Psoas muscle (tissue), 8 donors: ENCODE measurements around the gene DDIT4. TPM values are rescaled to one million over a fixed set of nuclear protein-coding genes. Genes with fewer than 3 reads are reported as not detected.
A peak's percentile ranks its signal among the peaks of the same experiment; 100 is the strongest.
"Not testable (repeated sequence)": the region's sequence is repeated elsewhere in the genome, so short reads cannot be mapped to it uniquely, and the experiment has no call there.

Experiments used
- ATAC-seq, 4 donors: fragments of 200-7000 bp; cut with Tn5 transposase; one replicate each; pipeline ENCODE4 v1.9.1; 2020; ENCODE audit warnings: moderate library complexity in 3 of 4, mild to moderate bottlenecking in 2 of 4
- DNase-seq, 2 donors: peaks; one replicate each; pipeline ENCODE4 v3.0.0-alpha.2; 2020
- H3K27ac ChIP-seq: fragments of 200-600 bp; one replicate; pipeline ENCODE4 v1.8.0; 2022
- H3K27me3 ChIP-seq, 3 donors: fragments of 200-600 bp in 1 of 3; one replicate each; pipeline versions ENCODE4 v1.6.1 to v1.8.0; 2013 to 2022; ENCODE audit warnings: low read length in 2 of 3, mild to moderate bottlenecking in 2 of 3, moderate library complexity in 1 of 3; ENCODE audit not compliant: insufficient read depth in 3 of 3
- H3K36me3 ChIP-seq, 2 donors: fragments of 200-600 bp in 1 of 2; one replicate each; pipeline versions ENCODE4 v1.6.1 to v1.8.0; 2013 to 2022; ENCODE audit warnings: low read depth in 1 of 2, mild to moderate bottlenecking in 1 of 2, moderate library complexity in 1 of 2; ENCODE audit not compliant: insufficient read depth in 1 of 2
- H3K4me1 ChIP-seq: fragments of 200-600 bp; one replicate; pipeline ENCODE4 v1.8.0; 2022
- H3K4me3 ChIP-seq: fragments of 200-600 bp; one replicate; pipeline ENCODE4 v1.8.0; 2022; ENCODE audit warnings: mild to moderate bottlenecking
- H3K9me3 ChIP-seq: fragments of 200-600 bp; one replicate; pipeline ENCODE4 v1.8.0; 2022
- CTCF ChIP-seq: fragments of 200-600 bp; IDR thresholded peaks from one replicate; pipeline ENCODE4 v1.8.0; 2022; ENCODE audit warnings: antibody characterized with exemption
- WGBS, 3 donors: extraction: QIAGEN DNeasy Blood & Tissue Kit; methylation state at CpG; one replicate each; pipeline versions ENCODE4 v1.1.6 to v1.1.7; 2013; 5-methylcytosine and 5-hydroxymethylcytosine counted together
- intact Hi-C, 2 donors: fragments of 100-400 bp; cut with DNase I; formaldehyde crosslinking; loops; one replicate each; pipeline versions ENCODE4 v1.11.0 to v1.14.2; 2022
- polyA plus RNA-seq, 3 donors: library from polyadenylated mRNA; stranded (reverse); fragments of 200-250 nt; gene quantifications; one replicate each; pipeline ENCODE4 v1.2.3, GENCODE V29; 2013
- total RNA-seq, 4 donors: library from RNA; stranded (reverse); fragmentation: NEBNext Ultra II Directional in 2 of 4; extraction: Animal tissue kit (Norgen Biotek cat#: 25700) in 2 of 4; gene quantifications; one replicate each; pipeline versions ENCODE4 v1.2.1 to v1.2.4, GENCODE V29; 2021 to 2023
- donor health status: healthy with polysubstance abuse.
- donor health status: DM: no; HTN: no; CAD: no; lungs with moderate emphysema.
- donor health status: Bipolar disorder and iron deficiency.
- donor health status: healthy.
- donor health status: DM: yes; HTN: yes; CAD: no.
- donor health status: DM: no; HTN: no; CAD: no.
- donor health status: DM: no; HTN: no; CAD: no.
- donor health status: DM: yes; HTN: yes; CAD: no.

The DDIT4 gene
- total and polyA plus RNA-seq, 7 donors: 16.1 to 744 (median 114) TPM

GRCh38 chr10:72245949-72246525 lies 27.7 kb upstream of the DDIT4 start:
- H3K9me3 ChIP-seq: no peaks in the 10 kb centered on the region
- peak overlapping the region; percentile 90 for H3K27ac ChIP-seq
- peaks cover 84% of the 10 kb centered on the region for H3K4me1 ChIP-seq
- no peak overlapping the region for H3K4me3 ChIP-seq
- ATAC-seq: no peak
- intact Hi-C loops: no loop called here
- H3K36me3 ChIP-seq: no peaks in the 10 kb centered on the region
- no peak for TF ChIP-seq CTCF
- no peak for DNase-seq
- WGBS, 3 donors: 4 to 13% (median 7%) methylated on average over 3 of the region's 3 CpGs
- no peaks in the 10 kb centered on the region for H3K27me3 ChIP-seq

- peak; percentile 87 to 93 for DNase-seq
- peak; percentile 85 to 93 (median 91) for ATAC-seq
- Histone ChIP-seq H3K27me3 (no peaks in the 10 kb centered on the region), H3K4me1 (peaks cover 90% of the 10 kb centered on the region), H3K27ac (peak overlapping the region; percentile 90), H3K4me3 (peak overlapping the region; percentile 48), H3K9me3 (no peaks in the 10 kb centered on the region), H3K36me3 (no peaks in the 10 kb centered on the region)
- WGBS, 3 donors: 2 to 4% (median 2%) methylated on average over 10 of the region's 10 CpGs
- TF ChIP-seq CTCF: no peak
- intact Hi-C loops: loop anchor here in 1 of 2 donors (2.0 kb wide), 1 partner anchor 18 kb away; no protein-coding TSS in a partner anchor
Measured at GRCh38 chr10:72248468-72249151, 25.1 kb upstream of the DDIT4 start.

- not testable (repeated sequence) for H3K9me3 ChIP-seq, ATAC-seq, H3K27me3 ChIP-seq, H3K36me3 ChIP-seq, DNase-seq
- H3K27ac ChIP-seq: peak overlapping the region; percentile 90
- peak overlapping the region; percentile 48 for H3K4me3 ChIP-seq
- WGBS, 3 donors: 79 to 86% (median 83%) methylated on average over 17 of the region's 17 CpGs
- intact Hi-C loops: loop anchor here in 1 of 2 donors (2.0 kb wide), 1 partner anchor 19 kb away; no protein-coding TSS in a partner anchor
- H3K4me1 ChIP-seq: peaks cover 90% of the 10 kb centered on the region
Measured at GRCh38 chr10:72249176-72249862, 24.4 kb upstream of the DDIT4 start.

- no peak for TF ChIP-seq CTCF
- DNase-seq: peak; percentile 66 to 79
- WGBS, 3 donors: 14 to 56% (median 40%) methylated on average over 1 of the region's 1 CpG
Measured at GRCh38 chr10:72250666-72251065, 23.1 kb upstream of the DDIT4 start.

GRCh38 chr10:72251635-72252034 lies 22.1 kb upstream of the DDIT4 start:
- ATAC-seq (no peak), DNase-seq (no peak)
- no peaks in the 10 kb centered on the region for H3K9me3 ChIP-seq
- H3K4me1 ChIP-seq: peaks cover 90% of the 10 kb centered on the region
- H3K27ac ChIP-seq: peak overlapping the region; percentile 91
- no peaks in the 10 kb centered on the region for H3K27me3 ChIP-seq
- intact Hi-C loops: no loop called here
- no peak for TF ChIP-seq CTCF
- H3K4me3 ChIP-seq: no peak overlapping the region
- 87 to 93% (median 92%) methylated on average over 6 of the region's 6 CpGs for WGBS, 3 donors
- no peaks in the 10 kb centered on the region for H3K36me3 ChIP-seq

More at GRCh38 chr10:72250666-72251065, 23.1 kb upstream of the DDIT4 start:
- Histone ChIP-seq H3K4me1 (peaks cover 90% of the 10 kb centered on the region), H3K27me3 (no peaks in the 10 kb centered on the region), H3K36me3 (no peaks in the 10 kb centered on the region), H3K27ac (peak overlapping the region; percentile 90), H3K9me3 (no peaks in the 10 kb centered on the region), H3K4me3 (no peak overlapping the region)
- intact Hi-C loops: no loop called here
- ATAC-seq: peak; percentile 35 to 50 (median 40)
